GM23338 (cell line): Measurements from ENCODE around the gene C5orf47.

Experiments
- CREB1 ChIP-seq: fragments of 250-450 bp; sonication (Bioruptor Pico); IDR thresholded peaks from 2 replicates; pipeline ENCODE4 v1.5.0; 2020; ENCODE audit warnings: low read depth, mild to moderate bottlenecking, moderate library complexity
- CTCF ChIP-seq, 2 experiments: fragments of 200-600 bp in 1 of 2; sonication (generic) in 1 of 2; conservative IDR thresholded peaks; 2 replicates each; pipeline versions ENCODE4 v1.5.1 to v1.6.1; 2016 to 2017; ENCODE audit warnings: antibody characterized with exemption in 2 of 2, low read depth in 2 of 2, mild to moderate bottlenecking in 2 of 2, moderate library complexity in 1 of 2
- EZH2 ChIP-seq: fragments of 200-600 bp; sonication (generic); IDR thresholded peaks from one replicate; pipeline ENCODE4 v1.8.0; 2017; ENCODE audit warnings: antibody characterized with exemption, mild to moderate bottlenecking, low read depth; ENCODE audit not compliant: unreplicated experiment
- EZH2phosphoT487 ChIP-seq: fragments of 200-600 bp; sonication (generic); IDR thresholded peaks from one replicate; pipeline ENCODE4 v1.8.1; 2018; ENCODE audit warnings: antibody characterized with exemption; ENCODE audit not compliant: unreplicated experiment
- JUNB ChIP-seq: IDR thresholded peaks from one replicate; pipeline ENCODE4 v1.6.1; 2016; ENCODE audit warnings: antibody characterized with exemption; ENCODE audit not compliant: unreplicated experiment
- POLR2AphosphoS5 ChIP-seq: IDR thresholded peaks from 2 replicates; pipeline ENCODE4 v1.6.1; 2016; ENCODE audit warnings: antibody characterized with exemption, low read depth
- STAT1 ChIP-seq: IDR thresholded peaks from one replicate; pipeline ENCODE4 v1.6.1; 2016; ENCODE audit warnings: antibody characterized with exemption; ENCODE audit not compliant: unreplicated experiment
- ZNF114 ChIP-seq: fragments of 250-450 bp; sonication (Bioruptor Pico); IDR thresholded peaks from 2 replicates; pipeline ENCODE4 v1.5.0; 2020; ENCODE audit warnings: mild to moderate bottlenecking, moderate library complexity
- ZNF331 ChIP-seq: fragments of 250-450 bp; sonication (Bioruptor Pico); IDR thresholded peaks from 2 replicates; pipeline ENCODE4 v1.5.0; 2020; ENCODE audit warnings: low read depth, mild to moderate bottlenecking, moderate library complexity
- ZNF462 ChIP-seq: fragments of 250-450 bp; sonication (Bioruptor Pico); IDR thresholded peaks from 2 replicates; pipeline ENCODE4 v1.5.0; 2020; ENCODE audit warnings: mild to moderate bottlenecking, moderate library complexity
- TF ChIP-seq, protein P1 (sequence below): IDR thresholded peaks from one replicate; pipeline ENCODE4 v1.6.1; 2018; ENCODE audit warnings: antibody characterized with exemption; ENCODE audit not compliant: unreplicated experiment
- TF ChIP-seq, protein P2 (sequence below): IDR thresholded peaks from 2 replicates; pipeline ENCODE4 v1.6.1; 2016; ENCODE audit warnings: antibody characterized with exemption

DNA sequence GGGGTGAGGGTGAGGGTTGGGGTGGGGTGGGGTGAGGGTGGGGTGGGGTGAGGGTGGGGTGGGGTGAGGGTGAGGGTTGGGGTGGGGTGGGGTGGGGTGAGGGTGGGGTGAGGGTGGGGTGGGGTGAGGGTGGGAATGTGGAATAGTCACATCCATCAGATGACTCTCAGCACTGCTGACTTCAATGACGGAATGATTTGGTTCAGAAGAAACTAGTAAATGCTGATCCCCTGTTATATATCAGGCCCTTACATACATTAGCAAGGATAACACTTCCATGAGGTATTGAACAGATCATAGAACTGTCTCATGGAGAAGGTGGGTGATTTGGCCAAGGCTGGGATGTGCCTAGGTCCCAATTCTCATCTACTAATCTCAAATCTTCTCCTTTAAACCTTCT is 24.5 kb upstream of the C5orf47 start:
- TF ChIP-seq CTCF (conservative IDR thresholded peaks at IDR 0.05; ENCODE audit: low read depth in 2 of 2) (no peak), CREB1 (no peak), EZH2 (no peak), POLR2AphosphoS5 (no peak), STAT1 (no peak), JUNB (no peak), EZH2phosphoT487 (no peak), ZNF331 (CRISPR knock-in tag) (no peak), ZNF462 (CRISPR knock-in tag) (no peak), ZNF114 (CRISPR knock-in tag) (no peak)
- TF ChIP-seq, protein P1, sequence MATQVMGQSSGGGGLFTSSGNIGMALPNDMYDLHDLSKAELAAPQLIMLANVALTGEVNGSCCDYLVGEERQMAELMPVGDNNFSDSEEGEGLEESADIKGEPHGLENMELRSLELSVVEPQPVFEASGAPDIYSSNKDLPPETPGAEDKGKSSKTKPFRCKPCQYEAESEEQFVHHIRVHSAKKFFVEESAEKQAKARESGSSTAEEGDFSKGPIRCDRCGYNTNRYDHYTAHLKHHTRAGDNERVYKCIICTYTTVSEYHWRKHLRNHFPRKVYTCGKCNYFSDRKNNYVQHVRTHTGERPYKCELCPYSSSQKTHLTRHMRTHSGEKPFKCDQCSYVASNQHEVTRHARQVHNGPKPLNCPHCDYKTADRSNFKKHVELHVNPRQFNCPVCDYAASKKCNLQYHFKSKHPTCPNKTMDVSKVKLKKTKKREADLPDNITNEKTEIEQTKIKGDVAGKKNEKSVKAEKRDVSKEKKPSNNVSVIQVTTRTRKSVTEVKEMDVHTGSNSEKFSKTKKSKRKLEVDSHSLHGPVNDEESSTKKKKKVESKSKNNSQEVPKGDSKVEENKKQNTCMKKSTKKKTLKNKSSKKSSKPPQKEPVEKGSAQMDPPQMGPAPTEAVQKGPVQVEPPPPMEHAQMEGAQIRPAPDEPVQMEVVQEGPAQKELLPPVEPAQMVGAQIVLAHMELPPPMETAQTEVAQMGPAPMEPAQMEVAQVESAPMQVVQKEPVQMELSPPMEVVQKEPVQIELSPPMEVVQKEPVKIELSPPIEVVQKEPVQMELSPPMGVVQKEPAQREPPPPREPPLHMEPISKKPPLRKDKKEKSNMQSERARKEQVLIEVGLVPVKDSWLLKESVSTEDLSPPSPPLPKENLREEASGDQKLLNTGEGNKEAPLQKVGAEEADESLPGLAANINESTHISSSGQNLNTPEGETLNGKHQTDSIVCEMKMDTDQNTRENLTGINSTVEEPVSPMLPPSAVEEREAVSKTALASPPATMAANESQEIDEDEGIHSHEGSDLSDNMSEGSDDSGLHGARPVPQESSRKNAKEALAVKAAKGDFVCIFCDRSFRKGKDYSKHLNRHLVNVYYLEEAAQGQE = no peak
- TF ChIP-seq, protein P2, sequence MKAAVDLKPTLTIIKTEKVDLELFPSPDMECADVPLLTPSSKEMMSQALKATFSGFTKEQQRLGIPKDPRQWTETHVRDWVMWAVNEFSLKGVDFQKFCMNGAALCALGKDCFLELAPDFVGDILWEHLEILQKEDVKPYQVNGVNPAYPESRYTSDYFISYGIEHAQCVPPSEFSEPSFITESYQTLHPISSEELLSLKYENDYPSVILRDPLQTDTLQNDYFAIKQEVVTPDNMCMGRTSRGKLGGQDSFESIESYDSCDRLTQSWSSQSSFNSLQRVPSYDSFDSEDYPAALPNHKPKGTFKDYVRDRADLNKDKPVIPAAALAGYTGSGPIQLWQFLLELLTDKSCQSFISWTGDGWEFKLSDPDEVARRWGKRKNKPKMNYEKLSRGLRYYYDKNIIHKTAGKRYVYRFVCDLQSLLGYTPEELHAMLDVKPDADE = no peak
